HG03432 (cell line): Measurements from ENCODE around the gene TNFRSF1A.

Experiments
- ATAC-seq: cut with Tn5 transposase; IDR thresholded peaks from one replicate; pipeline ENCODE4 v1.9.1; 2021; ENCODE audit warnings: mild to moderate bottlenecking, moderate library complexity; ENCODE audit not compliant: unreplicated experiment

TNFRSF1A gene

DNA sequence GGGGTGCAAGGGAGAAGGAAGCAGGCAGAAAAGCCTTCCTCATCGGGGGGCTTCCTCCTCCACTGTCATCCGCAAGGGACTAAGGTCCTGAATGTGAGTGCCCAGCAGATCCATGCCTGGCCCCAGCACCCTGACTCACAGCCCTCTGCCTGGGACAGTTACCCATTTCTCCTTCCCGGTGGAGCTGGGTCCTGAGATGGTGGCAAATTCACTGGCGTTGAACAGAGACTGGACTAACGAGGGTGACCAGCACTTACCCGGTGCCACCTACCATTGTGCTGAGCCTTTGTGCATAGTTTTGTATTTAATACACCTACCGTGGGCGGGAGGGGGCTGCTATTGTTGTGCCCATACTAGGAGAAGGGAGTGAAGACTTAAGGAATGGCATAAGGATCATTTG is 62.2 kb downstream of the TNFRSF1A start:
- ATAC-seq: no peak

DNA sequence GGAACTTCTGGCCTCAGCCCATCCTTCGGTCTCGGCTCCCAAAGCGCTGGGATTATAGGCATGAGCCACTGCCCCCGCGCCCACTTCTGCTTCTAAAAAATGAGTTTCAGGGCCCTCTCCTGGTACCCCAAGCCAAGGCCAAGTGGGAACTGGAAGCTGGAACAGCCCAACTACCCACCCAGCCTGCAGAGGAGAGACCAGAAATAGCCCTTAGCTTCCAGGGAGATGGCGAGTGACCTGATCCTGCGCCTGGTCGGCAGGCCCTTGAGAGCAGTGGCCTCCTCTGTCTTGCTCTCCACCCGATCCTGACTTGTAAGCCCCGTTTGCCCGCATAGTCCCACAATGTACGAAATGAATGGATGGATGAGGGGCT is 62.6 kb downstream of the TNFRSF1A start:
- no peak for ATAC-seq
